Astrocyte (in vitro differentiated cells and primary cell): ENCODE measurements around the gene CSRNP3. TPM values are rescaled to one million over a fixed set of nuclear protein-coding genes. Genes with fewer than 3 reads are reported as not detected.

Experiments used
- DNase-seq: peaks from one replicate; pipeline ENCODE4 v3.0.0-alpha.2; 2010; ENCODE audit warnings: low read depth
- FAIRE-seq: peaks from 2 replicates; lab custom pipeline; 2011; peaks lifted over from hg19 to GRCh38; lab: Jason Lieb, UNC
- H2AFZ ChIP-seq: 2 replicates; pipeline ENCODE4 v1.6.0; 2012; ENCODE audit warnings: low read depth, low read length, inconsistent platforms
- H3K27ac ChIP-seq: 2 replicates; pipeline ENCODE4 v1.5.1; 2011; ENCODE audit warnings: low read depth, low read length, inconsistent platforms
- H3K27me3 ChIP-seq: 2 replicates; pipeline ENCODE4 v1.6.0; 2011; ENCODE audit warnings: low read length, inconsistent platforms; ENCODE audit not compliant: insufficient read depth
- H3K36me3 ChIP-seq: 2 replicates; pipeline ENCODE4 v1.5.1; 2011; ENCODE audit warnings: low read length, inconsistent platforms; ENCODE audit not compliant: insufficient read depth
- H3K4me1 ChIP-seq: 2 replicates; pipeline ENCODE4 v1.5.1; 2011; ENCODE audit warnings: low read length, inconsistent platforms; ENCODE audit not compliant: insufficient read depth
- H3K4me2 ChIP-seq: 2 replicates; pipeline ENCODE4 v1.6.0; 2012; ENCODE audit warnings: low read length, inconsistent platforms
- H3K4me3 ChIP-seq: 2 replicates; pipeline ENCODE4 v1.5.1; 2011; ENCODE audit warnings: low read depth, mild to moderate bottlenecking, low read length, inconsistent platforms; ENCODE audit not compliant: insufficient read depth
- H3K79me2 ChIP-seq: 2 replicates; pipeline ENCODE4 v1.6.0; 2012; ENCODE audit warnings: mild to moderate bottlenecking, low read length, inconsistent platforms; ENCODE audit not compliant: insufficient read depth
- H3K9ac ChIP-seq: 2 replicates; pipeline ENCODE4 v1.6.0; 2012; ENCODE audit warnings: mild to moderate bottlenecking, low read length, inconsistent platforms
- H3K9me3 ChIP-seq: 2 replicates; pipeline ENCODE4 v1.5.1; 2012; ENCODE audit warnings: low read depth, mild to moderate bottlenecking, low read length, inconsistent platforms; ENCODE audit not compliant: insufficient read depth
- H4K20me1 ChIP-seq: 2 replicates; pipeline ENCODE4 v1.6.0; 2012; ENCODE audit warnings: low read length, inconsistent platforms; ENCODE audit not compliant: insufficient read depth
- H3K27ac Mint-ChIP-seq: one replicate; pipeline ENCODE4 v1.8.0; 2021; ENCODE audit warnings: mild to moderate bottlenecking, mixed read lengths; ENCODE audit not compliant: unreplicated experiment
- H3K27me3 Mint-ChIP-seq: one replicate; pipeline ENCODE4 v1.8.0; 2021; ENCODE audit warnings: low read depth, mixed read lengths; ENCODE audit not compliant: unreplicated experiment
- H3K36me3 Mint-ChIP-seq: one replicate; pipeline ENCODE4 v1.8.0; 2021; ENCODE audit warnings: low read depth, mixed read lengths; ENCODE audit not compliant: unreplicated experiment
- H3K4me1 Mint-ChIP-seq: one replicate; pipeline ENCODE4 v1.8.0; 2021; ENCODE audit warnings: low read depth, mixed read lengths; ENCODE audit not compliant: unreplicated experiment
- H3K4me3 Mint-ChIP-seq: one replicate; pipeline ENCODE4 v1.8.0; 2021; ENCODE audit warnings: mild to moderate bottlenecking, moderate library complexity, mixed read lengths; ENCODE audit not compliant: unreplicated experiment
- H3K9me3 Mint-ChIP-seq: one replicate; pipeline ENCODE4 v1.8.0; 2021; ENCODE audit warnings: mild to moderate bottlenecking, mixed read lengths; ENCODE audit not compliant: unreplicated experiment
- EZH2 ChIP-seq: IDR thresholded peaks from 2 replicates; pipeline ENCODE4 v1.6.1; 2012; ENCODE audit warnings: mild to moderate bottlenecking, low read length, inconsistent platforms; ENCODE audit not compliant: insufficient read depth
- total RNA-seq: library from RNA; stranded (reverse); gene quantifications from 2 replicates; pipeline ENCODE4 v1.2.1, GENCODE V29; 2021
- TF ChIP-seq, protein P1 (sequence below): IDR thresholded peaks from 2 replicates; pipeline ENCODE4 v1.5.1; 2011; ENCODE audit warnings: low read depth, mild to moderate bottlenecking, inconsistent platforms, low read length, moderate library complexity; ENCODE audit not compliant: insufficient read depth

Gene CSRNP3
- total RNA-seq, 1 donor from 2014 or later, result 5.9 TPM

DNA sequence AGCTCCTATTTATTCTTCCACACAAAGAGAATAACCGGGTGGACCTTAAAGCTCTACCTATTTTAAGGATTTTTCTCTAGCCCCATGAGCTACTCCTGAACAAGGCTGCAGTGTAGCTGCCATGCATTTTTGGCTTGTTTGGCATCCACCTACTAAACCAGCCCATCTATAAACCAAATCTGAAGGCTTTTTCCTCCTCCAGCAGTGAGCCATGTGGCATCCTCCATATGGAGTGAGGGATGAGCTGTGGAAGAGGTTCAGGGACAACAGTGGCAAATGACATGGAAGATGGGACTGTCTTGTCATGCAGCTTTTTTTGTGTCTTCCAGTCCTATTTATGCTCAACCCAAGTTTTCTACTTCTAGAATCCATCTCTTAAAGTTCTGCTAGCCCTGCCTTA lies 224.3 kb downstream of the CSRNP3 start:
- H3K27ac ChIP-seq, result no peak overlapping the region
- no peaks in the 10 kb centered on the region for H3K4me1 Mint-ChIP-seq
- H3K9me3 Mint-ChIP-seq, result no peaks in the 10 kb centered on the region
- H3K4me2 ChIP-seq, result no peak overlapping the region
- no peaks in the 10 kb centered on the region for H3K27me3 Mint-ChIP-seq
- peaks cover 3% of the 10 kb centered on the region for H3K4me1 ChIP-seq
- no peak overlapping the region for H3K4me3 ChIP-seq
- DNase-seq, result no peak
- H3K4me3 Mint-ChIP-seq, result no peak overlapping the region
- no peak for FAIRE-seq
- no peaks in the 10 kb centered on the region for H3K36me3 Mint-ChIP-seq
- TF ChIP-seq, protein P1, sequence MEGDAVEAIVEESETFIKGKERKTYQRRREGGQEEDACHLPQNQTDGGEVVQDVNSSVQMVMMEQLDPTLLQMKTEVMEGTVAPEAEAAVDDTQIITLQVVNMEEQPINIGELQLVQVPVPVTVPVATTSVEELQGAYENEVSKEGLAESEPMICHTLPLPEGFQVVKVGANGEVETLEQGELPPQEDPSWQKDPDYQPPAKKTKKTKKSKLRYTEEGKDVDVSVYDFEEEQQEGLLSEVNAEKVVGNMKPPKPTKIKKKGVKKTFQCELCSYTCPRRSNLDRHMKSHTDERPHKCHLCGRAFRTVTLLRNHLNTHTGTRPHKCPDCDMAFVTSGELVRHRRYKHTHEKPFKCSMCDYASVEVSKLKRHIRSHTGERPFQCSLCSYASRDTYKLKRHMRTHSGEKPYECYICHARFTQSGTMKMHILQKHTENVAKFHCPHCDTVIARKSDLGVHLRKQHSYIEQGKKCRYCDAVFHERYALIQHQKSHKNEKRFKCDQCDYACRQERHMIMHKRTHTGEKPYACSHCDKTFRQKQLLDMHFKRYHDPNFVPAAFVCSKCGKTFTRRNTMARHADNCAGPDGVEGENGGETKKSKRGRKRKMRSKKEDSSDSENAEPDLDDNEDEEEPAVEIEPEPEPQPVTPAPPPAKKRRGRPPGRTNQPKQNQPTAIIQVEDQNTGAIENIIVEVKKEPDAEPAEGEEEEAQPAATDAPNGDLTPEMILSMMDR, result no peak
- TF ChIP-seq EZH2, result no peak
- H3K79me2 ChIP-seq, result no peaks in the 10 kb centered on the region
- no peak overlapping the region for H3K9ac ChIP-seq
- H3K27me3 ChIP-seq, result peaks cover 4% of the 10 kb centered on the region
- H3K27ac Mint-ChIP-seq, result no peak overlapping the region
- H3K36me3 ChIP-seq, result no peaks in the 10 kb centered on the region
- H2AFZ ChIP-seq, result no peak overlapping the region
- no peaks in the 10 kb centered on the region for H3K9me3 ChIP-seq
- H4K20me1 ChIP-seq, result no peaks in the 10 kb centered on the region

- Mint-ChIP-seq H3K27me3 (no peaks in the 10 kb centered on the region), H3K36me3 (no peaks in the 10 kb centered on the region), H3K4me3 (no peak overlapping the region), H3K9me3 (no peaks in the 10 kb centered on the region), H3K4me1 (no peaks in the 10 kb centered on the region), H3K27ac (no peak overlapping the region)
- peaks cover 4% of the 10 kb centered on the region for H3K27me3 ChIP-seq
- no peaks in the 10 kb centered on the region for H3K9me3 ChIP-seq
- H3K4me1 ChIP-seq, result no peaks in the 10 kb centered on the region
- H3K27ac ChIP-seq, result no peak overlapping the region
- H3K4me2 ChIP-seq, result no peak overlapping the region
- TF ChIP-seq, protein P1, result no peak
- no peak for TF ChIP-seq EZH2
- H3K36me3 ChIP-seq, result no peaks in the 10 kb centered on the region
- no peak for DNase-seq
- no peak overlapping the region for H3K9ac ChIP-seq
- no peak overlapping the region for H3K4me3 ChIP-seq
- no peak overlapping the region for H2AFZ ChIP-seq
- H4K20me1 ChIP-seq, result no peaks in the 10 kb centered on the region
- H3K79me2 ChIP-seq, result no peaks in the 10 kb centered on the region
- no peak for FAIRE-seq
Measured at GRCh38 chr2:165697748-165698443, 228.4 kb downstream of the CSRNP3 start.

DNA sequence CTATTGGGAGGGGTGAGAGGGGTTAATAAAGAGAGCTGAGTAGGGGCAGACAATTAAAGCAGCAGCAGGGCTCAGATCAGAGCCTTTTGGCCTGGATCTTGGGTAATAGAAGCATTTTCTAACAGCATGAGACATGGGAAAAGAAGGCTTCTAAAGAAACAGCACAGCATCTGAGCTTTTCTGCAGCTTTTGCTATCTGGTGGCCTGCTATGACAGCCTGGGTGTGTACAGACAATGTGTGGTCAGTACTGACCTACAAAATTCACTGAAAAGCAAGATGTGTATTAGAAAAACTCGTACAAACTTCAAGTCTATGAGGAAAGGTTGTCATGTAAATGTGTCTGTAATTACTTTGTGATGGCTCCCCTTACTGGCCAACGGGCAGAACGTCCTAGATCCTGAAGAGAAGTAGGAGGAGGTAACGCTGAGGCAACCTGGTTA lies 229.0 kb downstream of the CSRNP3 start:
- no peak overlapping the region for H3K27ac ChIP-seq

More for the DNA sequence above, 229.0 kb downstream of the CSRNP3 start:
- H3K79me2 ChIP-seq, result no peaks in the 10 kb centered on the region
- Mint-ChIP-seq H3K36me3 (no peaks in the 10 kb centered on the region), H3K27ac (no peak overlapping the region), H3K27me3 (no peaks in the 10 kb centered on the region), H3K4me3 (no peak overlapping the region), H3K9me3 (no peaks in the 10 kb centered on the region), H3K4me1 (no peaks in the 10 kb centered on the region)
- H3K4me2 ChIP-seq, result no peak overlapping the region
- FAIRE-seq (peak; percentile 26), DNase-seq (peak; percentile 37)
- H4K20me1 ChIP-seq, result no peaks in the 10 kb centered on the region
- H3K9me3 ChIP-seq, result no peaks in the 10 kb centered on the region
- H3K27me3 ChIP-seq, result peaks cover 4% of the 10 kb centered on the region
- no peaks in the 10 kb centered on the region for H3K4me1 ChIP-seq
- peak overlapping the region; percentile 39 for H2AFZ ChIP-seq
- no peak overlapping the region for H3K9ac ChIP-seq
- TF ChIP-seq, protein P1, result peak; percentile 50
- no peak for TF ChIP-seq EZH2
- H3K4me3 ChIP-seq, result no peak overlapping the region
- H3K36me3 ChIP-seq, result no peaks in the 10 kb centered on the region
